Left renal pelvis (tissue), 4 donors: ENCODE results near the gene RFC4. TPM values are rescaled to one million over a fixed set of nuclear protein-coding genes. Genes with fewer than 3 reads are reported as not detected.

Source experiments
- DNase-seq, 4 donors: peaks; one replicate each; pipeline ENCODE4 v3.0.0-alpha.2; 2013; ENCODE audit warnings: low read depth in 4 of 4, low spot score in 3 of 4
- polyA plus RNA-seq, 4 donors: library from polyadenylated mRNA; unstranded; fragments of 120-200 nt; gene quantifications; one replicate each; pipeline ENCODE4 v1.2.1, GENCODE V29; 2013; ENCODE audit not compliant: insufficient read length in 4 of 4

The RFC4 gene
- polyA plus RNA-seq, 4 donors = 45.9 to 58.1 (median 52.8) TPM

DNA sequence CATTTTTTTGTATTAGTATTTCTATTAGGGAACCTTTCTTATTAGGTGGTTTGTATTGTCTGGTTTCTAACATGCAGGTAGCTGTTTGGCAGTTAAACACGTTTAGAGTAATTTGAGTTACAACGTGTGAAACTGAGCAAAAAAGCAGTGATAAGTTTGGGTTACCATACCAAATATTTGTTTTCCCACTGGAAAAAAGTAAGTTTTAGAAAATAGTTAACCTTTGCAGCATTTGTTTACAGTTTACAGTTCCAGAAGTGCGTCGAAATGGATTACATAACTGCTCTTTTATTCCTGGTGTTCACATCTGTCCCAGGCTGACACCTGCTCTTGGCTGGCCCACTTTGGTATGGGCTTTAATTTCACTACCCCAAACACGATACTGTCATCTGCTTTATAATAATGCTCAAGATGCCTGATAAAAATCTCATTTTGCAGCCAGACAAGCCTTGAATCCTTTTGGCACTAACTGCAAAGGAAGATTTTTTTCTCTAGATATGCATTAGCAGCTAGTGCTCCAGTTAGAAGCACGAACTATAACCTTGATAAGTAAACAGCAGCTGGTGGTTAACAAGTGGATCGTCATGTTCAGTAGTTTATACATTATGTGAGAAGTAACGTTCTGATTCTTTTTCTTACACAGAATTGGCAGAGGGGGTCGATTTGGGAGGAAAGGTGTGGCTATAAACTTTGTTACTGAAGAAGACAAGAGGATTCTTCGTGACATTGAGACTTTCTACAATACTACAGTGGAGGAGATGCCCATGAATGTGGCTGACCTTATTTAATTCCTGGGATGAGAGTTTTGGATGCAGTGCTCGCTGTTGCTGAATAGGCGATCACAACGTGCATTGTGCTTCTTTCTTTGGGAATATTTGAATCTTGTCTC is 17.6 kb downstream of the RFC4 start:
- no peak for DNase-seq

DNA sequence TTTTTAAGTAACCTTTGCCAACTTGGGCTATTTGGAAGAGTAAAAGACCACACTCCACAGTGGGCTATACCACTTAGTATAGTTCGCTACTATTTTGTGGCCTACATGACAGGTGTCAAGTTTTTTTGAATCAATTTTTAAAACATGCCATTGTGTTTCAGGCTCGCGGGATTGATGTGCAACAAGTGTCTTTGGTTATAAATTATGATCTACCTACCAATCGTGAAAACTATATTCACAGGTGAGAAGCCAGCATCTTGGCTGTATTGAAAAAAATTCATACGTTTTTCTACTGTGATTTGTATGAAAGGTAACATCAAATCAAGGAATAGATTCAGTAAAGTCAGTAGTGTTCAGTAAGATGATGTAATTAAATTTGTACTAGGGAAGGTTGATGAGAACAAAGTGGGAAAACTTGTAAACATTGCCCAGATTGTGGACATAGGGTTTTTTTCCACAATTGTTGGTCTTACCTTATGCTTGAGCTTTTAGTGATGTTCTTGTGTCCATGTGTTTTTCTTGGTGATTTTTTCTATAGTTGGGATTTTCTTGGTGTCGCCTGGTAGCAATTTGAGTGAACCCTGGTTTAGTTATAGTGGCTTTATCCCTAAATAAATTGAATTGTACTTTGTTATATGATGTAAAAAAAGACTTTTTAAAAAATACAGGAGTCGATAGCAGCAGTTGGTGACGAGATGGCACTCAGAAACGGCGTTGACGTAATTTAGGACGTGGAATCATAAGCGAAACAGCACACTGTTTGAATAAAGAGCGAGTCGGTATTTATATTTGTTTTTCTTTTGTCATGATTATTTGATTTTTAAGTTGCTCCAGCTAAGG is 18.4 kb downstream of the RFC4 start:
- no peak for DNase-seq

DNA sequence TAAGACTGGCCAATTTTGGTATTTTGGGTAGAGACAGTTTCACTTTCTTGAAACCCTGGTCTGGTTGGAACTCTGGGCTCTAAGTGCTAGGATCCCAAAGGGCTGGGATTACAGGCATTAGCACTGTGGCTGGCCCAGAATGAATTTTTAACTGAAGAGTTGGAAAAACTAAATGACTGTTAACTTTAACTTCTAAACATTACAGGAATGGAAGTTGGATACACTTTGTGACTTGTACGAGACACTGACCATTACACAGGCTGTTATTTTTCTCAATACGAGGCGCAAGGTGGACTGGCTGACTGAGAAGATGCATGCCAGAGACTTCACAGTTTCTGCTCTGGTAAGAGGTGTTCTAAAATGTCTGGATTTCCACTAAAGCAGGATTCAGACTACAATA is 19.4 kb downstream of the RFC4 start:
- DNase-seq = no peak

DNA sequence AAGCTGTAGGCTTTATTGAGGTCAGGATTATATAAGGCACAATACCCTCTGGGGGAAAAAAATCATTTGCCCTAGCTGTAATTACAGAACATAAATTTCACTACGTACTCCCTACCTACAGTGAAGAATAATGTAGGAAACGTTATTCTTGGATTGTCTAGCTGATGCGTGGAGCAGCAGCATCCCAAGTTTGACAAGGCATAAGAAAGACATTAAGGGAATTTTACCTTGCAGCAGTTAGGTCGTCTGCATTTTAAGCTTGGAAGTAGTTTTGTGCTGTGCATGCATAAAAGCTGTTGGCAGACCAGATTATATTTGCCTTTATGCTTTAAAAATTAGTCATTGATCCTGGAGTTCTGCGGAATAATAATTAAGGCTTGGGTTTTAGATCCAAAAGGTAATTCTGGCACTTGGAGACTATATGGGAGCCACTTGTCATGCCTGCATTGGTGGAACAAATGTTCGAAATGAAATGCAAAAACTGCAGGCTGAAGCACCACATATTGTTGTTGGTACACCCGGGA is 20.7 kb downstream of the RFC4 start:
- no peak for DNase-seq

DNA sequence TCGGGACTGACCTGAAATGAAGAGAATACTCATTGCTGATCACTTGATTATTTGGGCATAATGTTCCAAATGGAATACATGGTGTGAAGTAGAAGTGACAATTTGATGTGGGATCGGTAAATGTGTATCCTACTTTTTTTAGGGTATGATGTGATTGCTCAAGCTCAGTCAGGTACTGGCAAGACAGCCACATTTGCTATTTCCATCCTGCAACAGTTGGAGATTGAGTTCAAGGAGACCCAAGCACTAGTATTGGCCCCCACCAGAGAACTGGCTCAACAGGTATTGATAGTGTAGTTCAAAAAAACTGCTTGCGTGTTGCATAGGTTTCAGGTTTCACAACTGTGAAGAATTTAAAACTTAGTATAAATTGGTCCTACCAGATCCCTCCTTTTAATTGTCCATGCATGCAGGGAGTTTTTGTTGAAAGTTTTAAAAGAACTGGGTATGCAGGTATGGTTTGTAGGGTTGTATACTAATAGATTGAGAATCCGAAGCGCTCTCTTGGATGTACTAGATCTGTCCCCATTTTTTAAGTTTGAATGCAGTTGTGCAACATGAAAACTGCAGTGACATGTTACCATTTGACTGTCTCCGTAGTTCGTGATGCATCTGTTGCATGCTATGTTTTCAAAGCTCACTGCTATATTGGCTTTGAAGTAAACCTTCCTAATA is 21.3 kb downstream of the RFC4 start:
- DNase-seq = no peak

DNA sequence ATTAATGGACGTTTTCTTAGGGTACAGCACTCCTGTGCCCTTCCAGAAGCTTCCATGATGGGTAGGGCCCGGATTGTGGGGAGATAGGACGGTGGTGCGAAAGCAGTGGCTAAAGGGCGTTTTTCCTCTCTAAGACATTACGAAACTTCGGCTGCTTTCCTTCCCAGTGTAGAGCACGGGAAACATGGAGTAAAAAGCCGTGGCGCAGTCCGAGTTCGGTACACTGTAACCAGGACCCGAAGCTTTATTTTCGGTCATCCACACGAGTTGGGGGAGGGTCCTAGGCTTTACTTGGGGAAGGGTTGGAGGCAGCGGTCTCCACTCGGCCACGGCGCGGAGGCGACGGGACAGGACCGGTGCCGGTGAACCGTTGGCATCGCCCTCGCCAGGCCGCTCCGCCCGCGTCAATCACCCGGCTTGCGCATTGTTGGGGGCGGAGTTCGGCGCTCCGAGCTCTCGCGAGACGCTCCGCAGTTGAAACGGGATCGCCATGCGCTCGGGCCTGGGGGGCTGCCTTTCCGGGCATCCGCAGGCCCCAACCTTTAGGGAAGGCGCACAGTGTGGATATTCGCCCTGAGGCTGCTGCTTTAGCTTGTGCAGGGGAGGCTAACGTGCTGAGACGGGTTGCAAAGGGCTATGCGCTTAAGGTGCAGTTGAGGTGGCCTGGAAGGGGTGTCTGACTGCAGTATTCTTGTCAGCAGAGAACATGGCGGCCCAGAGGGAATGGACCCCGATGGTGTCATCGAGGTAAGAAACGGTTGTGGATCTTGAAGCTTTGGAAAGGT is 22.4 kb downstream of the RFC4 start:
- DNase-seq = peak in 3 of 4 donors; percentile 62 to 69 (median 68)

DNA sequence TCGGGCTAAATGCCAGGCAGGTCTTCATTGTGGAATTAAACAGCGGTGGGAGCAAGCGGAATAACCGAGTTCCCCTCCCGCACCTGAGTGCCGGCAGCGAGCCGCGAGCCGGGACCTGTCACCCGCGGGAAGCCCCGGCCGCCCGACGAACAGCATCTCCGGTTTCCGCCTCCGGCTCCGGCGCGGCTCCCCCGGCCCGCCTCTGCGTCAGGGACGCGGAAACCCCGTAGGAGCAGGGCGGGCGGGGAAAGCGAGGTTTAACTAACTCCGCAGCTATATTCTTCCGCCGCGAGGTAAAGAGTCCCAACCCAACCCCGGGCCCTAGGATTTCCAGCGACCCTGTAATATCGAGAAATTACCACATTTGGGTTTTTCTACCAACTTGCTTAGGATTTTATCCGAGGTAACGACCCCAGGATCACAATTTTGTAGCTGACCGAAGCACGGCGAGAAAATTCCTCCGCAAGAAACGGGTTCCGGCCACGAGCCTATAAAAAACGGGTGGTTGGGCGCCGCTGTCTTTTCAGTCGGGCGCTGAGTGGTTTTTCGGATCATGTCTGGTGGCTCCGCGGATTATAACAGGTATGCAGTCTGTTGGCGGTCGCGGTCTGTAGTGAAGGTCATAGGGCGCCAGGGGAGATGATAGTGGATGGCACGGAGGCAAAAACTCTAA is 23.1 kb downstream of the RFC4 start, which contains the start of gene EIF4A2:
EIF4A2 (plus strand) TSS at position 520 of the 673 bp plus-strand sequence; CDS start at position 554, 34 bp downstream.
- DNase-seq = peak; percentile 82 to 91 (median 86)

DNA sequence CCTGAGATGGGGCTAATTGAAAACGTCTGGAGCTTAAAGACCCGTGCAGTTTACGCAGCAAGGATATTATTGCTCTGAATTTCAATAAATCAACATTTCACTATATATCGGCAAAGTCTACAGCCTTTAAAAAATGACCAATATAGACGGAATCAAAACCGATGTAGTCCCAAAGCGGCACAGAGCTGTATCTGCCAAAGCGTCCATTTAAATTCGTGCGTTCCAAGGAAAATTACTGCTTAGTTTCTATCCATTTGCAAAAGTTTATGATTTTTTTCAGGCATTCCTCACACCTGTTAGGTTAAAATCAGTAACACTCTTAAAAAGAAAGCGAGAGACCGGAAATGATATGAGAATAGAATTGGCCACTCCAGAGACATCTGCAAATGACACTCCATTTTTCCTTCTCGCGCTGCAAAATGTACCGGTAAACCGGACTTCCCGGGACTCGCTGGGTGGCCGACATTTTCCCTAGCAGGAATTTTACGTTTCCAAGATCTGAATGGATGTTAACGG is 23.7 kb downstream of the RFC4 start:
- DNase-seq = peak in 1 of 4 donors; percentile 46

DNA sequence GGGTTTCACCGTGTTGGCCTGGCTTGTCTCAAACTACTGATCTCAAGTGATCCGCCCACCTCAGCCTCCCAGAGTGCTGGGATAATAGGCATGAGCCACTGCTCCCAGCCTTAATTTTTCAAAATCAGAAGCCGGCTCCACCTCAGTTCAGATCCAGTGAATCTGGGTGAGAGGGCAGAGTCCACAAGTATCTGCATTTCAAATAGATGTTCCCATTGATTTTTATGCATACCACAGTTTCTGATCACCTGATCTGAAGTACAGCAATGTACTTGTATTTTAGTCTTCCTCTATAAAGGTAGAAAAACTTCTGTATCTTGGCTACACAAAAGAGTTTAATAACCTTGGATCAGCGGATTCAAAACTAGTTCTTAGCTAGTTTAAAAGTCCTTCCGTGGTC is 27.1 kb downstream of the RFC4 start:
- no peak for DNase-seq

DNA sequence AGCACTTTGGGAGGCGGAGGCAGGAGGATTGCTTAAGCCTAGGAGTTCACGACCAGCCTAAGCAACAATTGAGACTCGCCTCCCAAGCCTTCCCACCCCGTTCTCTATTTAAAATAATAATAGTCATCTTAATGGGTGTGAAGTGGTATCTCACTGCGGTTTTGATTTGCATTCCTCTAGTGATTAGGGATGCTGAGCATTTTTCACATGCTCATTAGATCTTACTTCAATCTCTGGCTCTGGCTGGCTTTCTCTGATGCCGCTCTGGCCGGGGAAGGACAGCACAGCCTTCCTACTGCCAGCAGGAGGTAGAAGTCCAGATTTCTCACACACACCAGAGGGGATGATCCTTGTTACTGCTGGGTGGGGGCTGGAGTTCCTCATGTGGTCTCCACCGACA is 30.3 kb downstream of the RFC4 start:
- DNase-seq = no peak

DNA sequence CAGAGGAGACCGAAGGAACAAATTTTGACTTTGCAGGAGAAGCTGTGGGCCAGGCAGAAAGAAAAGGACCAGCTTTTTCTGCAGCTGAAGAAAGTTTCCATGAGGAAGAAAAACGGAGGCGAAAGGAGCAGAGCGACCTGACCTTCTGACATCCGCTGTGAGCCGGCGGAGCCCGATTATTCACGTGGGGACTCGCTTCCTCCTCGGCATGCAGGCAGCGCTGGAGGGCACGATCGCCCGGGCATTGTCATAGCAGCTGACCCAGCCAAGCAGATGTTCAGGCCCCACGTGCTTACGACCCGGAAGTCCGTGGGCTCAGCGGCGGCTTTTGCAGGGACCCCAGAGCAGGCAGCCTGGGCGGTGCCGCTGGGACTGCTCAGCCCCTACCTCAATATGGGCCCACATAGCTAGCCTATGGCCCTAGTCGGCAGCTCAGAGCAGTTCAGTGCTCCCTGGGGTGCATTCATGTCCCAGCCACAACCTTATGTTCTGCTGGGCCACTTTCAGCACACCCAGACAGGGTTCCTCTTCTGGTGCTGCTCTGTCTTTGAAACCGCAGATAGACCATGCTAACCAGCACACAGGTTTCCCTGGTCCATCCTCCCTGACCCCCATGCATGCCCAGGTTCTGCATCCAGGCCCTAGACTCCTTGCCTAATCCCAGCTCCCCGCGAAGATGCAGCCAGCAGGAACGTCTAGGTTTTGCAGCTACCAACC is 33.4 kb downstream of the RFC4 start:
- peak in 1 of 4 donors; percentile 28 for DNase-seq

DNA sequence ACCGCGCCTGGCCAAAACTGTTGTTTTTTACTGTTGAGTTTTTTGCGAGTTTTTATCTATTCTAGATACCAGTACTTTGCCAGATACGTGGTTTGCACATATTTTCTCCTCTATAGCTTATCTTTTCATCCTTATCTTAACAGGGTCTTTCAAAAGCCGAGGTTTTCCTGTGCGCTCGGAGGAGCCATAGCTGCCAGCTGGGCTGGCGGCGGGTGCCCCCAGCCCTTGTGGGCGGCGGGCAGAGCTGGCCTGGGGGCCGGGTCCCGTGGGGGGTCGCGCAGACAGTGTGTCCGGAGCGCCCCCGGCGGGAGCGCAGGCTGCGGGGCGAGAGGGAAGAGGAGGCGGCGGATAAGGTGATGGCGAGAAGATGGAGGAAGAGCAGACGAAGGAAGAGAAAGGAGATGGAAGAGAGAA is 34.0 kb downstream of the RFC4 start:
- no peak for DNase-seq

DNA sequence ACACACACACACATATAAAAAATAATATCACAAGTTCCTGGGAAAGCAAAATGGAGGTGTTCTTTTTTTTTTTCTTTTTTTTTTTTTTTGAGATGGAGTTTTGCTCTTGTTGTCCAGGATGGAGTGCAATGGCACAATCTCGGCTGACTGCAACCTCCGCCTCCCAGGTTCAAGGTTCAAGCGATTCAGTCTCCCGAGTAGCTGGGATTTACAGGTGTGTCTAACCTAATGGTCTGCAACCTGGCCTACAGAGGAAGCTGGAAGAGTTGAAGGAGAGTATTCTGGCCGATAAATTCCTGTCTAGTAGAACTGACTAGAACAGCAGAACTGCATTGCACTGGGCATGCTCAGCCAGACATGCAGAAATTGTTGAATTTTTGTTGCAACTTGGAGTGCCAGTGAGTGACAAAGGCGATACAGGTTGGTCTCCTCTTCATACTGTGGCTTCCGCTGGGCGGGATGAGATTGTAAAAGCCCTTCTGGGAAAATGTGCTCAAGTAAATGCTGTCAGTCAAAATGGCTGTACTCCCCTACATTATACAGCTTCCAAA is 45.3 kb downstream of the RFC4 start:
- DNase-seq = no peak

DNA sequence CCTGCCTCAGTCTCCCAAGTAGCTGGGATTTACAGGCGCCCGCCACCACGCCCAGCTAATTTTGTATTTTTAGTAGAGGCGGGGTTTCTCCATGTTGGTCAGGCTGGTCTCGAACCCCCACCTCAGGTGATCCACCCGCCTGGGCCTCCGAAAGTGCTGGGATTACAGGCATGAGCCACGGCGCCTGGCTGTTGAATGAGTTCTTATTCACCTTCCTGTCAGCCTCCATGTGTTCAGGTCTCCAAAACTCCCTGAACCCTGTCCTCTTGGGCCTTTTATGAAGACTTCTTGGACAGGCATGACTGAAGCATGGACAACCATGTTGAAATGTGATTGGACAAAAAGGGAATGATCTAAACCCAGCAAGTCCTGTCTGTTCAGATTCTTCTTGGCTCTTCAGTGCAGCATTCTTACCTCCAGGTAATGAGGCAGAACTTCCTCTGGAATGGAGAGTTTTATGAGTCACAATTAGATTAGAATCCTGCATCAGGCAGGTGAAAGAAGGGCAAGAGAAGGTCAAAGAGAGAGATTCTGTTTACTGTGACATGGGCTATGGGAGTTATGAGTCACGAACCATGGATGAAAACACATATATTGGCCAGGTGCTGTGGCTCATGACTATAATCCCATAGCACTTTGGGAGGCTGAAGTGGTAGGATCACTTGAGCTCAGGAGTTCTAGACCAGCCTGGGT is 46.0 kb downstream of the RFC4 start:
- no peak for DNase-seq

DNA sequence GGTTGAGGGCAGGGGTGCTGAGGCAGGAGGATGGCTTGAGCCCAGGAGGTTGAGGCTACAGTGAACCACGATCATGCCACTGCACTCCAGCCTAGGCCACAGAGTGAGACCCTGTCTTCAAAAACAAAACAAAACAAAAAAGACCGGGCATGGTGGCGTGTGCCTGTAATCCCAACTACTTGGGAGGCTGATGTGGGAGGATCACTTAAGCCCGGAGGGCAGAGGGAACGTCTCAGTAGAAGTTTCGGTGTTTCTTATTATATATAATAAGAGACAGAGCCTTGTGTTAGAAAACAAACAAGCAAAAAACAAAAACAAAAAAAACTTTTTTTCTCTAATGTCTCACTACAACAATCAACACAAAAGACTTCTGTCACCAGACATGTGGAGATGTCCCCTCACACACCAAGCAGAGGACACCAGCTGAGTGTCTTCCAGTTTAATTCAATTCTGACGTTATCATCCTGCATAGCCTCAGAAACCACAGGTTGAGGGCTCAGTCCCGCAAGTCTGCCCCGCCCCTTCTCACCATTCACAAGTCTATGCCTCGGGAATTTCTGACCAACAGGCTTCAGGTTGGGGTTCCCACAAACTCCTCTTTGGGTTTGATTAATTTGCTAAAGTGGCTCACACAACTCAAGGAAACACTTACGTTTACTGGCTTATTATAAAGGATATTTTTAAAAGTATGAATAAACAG is 46.9 kb downstream of the RFC4 start:
- DNase-seq = no peak

DNA sequence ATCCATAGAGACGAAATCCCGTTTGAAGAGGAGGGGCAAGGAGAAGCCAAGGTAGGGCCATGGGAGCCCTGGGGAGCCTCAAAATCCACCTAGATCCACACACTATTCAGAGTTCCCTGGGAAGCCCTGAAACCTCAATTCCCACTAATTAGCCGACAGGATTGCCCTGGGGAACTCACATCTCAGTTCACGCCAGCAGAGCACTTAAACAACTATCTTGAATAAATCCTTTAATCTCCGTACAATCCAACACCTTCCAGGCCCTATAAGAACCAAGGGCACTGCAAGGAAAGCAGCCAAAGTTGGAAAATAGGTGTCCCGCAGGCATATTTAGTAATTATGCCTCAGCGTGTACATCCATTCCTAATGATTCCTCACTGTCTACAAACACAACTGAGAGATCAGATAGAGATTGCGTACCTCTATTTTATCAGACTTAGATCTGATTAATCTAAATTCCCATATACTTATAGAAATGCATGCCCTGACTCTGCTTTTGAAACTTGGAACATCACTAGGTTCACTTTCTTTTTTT is 48.5 kb downstream of the RFC4 start:
- DNase-seq = no peak

DNA sequence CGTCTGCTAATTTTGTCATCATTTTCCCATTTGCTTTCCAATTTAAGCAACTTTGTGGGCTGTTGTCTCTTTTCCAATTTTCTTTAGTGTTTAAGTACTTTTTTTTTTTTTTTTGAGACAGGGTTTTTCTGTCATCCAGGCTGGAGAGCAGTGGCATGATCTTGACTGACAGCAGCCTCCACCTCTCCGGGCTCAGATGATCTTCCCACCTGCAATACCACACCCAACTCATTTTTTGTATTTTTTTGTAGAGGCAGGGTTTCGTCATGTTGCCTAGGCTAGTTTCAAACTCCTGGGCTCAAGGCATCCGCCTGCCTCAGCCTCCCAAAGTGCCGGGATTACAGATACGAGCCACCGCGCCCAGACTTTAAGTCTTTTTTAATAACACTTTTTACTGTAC is 49.1 kb downstream of the RFC4 start:
- DNase-seq = no peak
